Sciatic nerve (tissue), 2 donors: ENCODE measurements around the gene FAM193B. TPM values are rescaled to one million over a fixed set of nuclear protein-coding genes. Genes with fewer than 3 reads are reported as not detected.
"Not testable (repeated sequence)": the region's sequence is repeated elsewhere in the genome, so short reads cannot be mapped to it uniquely, and the experiment has no call there.

Experiments used
- ATAC-seq: fragments of 200-7000 bp; cut with Tn5 transposase; one replicate; pipeline ENCODE4 v1.9.1; 2020; ENCODE audit warnings: mild to moderate bottlenecking, moderate library complexity
- DNase-seq: peaks from one replicate; pipeline ENCODE4 v3.0.0-alpha.2; 2020; ENCODE audit warnings: low spot score
- intact Hi-C: fragments of 100-400 bp; cut with DNase I; formaldehyde crosslinking; loops from one replicate; pipeline ENCODE4 v1.14.2; 2022
- total RNA-seq: library from RNA; stranded (reverse); fragmentation: NEBNext Ultra II Directional; extraction: Animal tissue kit (Norgen Biotek cat#: 25700); gene quantifications from one replicate; pipeline ENCODE4 v1.2.1, GENCODE V29; 2021
- donor health status: DM: no; HTN: no; CAD: no.
- donor health status: DM: no; HTN: no; CAD: no.

The FAM193B gene
- total RNA-seq, 1 donor from 2014 or later, result 113 TPM

DNA sequence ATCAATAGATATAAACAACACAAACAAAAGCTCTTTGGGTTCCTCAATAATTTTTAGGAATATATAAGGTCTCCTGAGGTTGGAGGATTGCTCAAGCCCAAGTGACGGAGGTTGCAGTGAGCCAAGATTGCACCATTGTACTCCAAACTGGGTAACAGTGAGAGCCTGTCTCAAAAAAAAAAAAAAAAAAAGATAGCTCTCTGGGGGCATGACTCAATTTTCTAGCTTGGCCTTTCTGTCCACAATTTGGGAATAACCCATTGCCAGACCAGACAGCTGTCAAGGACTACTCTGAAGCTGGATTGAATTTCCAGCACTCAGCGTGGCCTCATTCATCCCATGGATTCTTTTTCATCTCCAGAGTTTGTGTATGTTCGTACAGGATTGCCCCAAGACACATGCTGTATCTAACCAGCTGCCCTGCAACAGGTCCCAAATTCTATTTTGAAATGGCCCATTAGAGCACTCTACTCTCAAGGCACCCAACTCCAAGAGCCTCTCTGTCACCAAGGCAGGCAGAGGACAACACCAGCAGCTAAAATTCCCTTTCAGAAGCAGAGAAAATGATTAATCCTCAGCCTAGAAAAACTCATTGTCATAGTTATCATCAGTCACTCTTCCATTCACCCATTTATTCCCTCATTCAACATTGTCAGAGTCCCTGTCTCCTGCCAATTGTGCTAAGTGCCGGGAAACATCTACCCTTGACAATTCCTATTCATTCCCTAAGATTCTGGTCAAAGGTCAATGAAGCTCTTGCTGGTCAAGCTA, 8.7 kb downstream of the FAM193B start:
- DNase-seq, result no peak
- ATAC-seq, result peak; percentile 95
- intact Hi-C loops, result no loop called here

- DNase-seq, result no peak
- ATAC-seq, result no peak
- intact Hi-C loops, result no loop called here
Measured at GRCh38 chr5:177542816-177543465, 11.4 kb downstream of the FAM193B start.

GRCh38 chr5:177540438-177540837, 13.9 kb downstream of the FAM193B start:
- no peak for ATAC-seq
- intact Hi-C loops, result no loop called here
- no peak for DNase-seq

DNA sequence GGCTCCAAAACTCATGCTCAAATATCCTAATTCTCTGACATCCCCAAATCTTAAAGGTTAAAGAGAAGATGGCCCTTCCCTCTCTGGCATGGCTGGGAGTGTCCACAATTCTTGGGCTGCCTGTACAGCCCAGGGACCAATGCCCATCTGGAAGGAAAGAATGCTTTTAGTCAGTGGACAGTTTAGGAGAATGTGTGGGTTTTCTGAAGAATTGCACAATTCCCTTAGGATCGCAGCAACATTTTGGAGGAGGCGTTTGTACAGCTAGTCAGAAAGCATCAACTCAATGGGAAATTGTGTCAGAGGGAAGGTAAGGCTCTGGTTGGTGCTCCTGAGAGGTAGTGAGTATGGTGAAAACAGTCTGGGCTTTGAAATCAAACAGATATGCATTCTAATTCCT, 15.0 kb downstream of the FAM193B start:
- ATAC-seq, result peak; percentile 85

DNA sequence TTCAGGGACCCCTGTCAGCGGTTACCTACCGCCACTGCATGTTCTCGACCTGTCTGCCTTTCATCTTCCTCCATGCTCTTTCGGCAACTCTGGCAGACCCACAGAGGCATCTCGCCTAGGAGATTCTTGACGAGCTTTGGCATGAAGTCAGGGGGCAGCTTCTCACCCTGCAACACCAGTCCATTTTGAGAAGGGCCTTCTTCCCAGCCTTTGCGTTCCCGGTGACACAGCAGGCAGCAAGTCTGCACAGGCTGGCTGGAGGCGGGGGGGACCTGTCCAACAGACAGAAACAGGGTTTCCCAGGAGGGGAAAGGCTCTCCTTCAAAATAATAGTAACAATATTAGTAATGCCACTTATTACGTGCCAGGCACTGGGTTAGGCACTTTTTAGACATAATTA, 15.5 kb downstream of the FAM193B start:
- intact Hi-C loops, result no loop called here
- DNase-seq, result no peak
- ATAC-seq, result peak; percentile 3

More for the DNA sequence above, 15.0 kb downstream of the FAM193B start:
- intact Hi-C loops, result no loop called here
- peak; percentile 28 for DNase-seq

DNA sequence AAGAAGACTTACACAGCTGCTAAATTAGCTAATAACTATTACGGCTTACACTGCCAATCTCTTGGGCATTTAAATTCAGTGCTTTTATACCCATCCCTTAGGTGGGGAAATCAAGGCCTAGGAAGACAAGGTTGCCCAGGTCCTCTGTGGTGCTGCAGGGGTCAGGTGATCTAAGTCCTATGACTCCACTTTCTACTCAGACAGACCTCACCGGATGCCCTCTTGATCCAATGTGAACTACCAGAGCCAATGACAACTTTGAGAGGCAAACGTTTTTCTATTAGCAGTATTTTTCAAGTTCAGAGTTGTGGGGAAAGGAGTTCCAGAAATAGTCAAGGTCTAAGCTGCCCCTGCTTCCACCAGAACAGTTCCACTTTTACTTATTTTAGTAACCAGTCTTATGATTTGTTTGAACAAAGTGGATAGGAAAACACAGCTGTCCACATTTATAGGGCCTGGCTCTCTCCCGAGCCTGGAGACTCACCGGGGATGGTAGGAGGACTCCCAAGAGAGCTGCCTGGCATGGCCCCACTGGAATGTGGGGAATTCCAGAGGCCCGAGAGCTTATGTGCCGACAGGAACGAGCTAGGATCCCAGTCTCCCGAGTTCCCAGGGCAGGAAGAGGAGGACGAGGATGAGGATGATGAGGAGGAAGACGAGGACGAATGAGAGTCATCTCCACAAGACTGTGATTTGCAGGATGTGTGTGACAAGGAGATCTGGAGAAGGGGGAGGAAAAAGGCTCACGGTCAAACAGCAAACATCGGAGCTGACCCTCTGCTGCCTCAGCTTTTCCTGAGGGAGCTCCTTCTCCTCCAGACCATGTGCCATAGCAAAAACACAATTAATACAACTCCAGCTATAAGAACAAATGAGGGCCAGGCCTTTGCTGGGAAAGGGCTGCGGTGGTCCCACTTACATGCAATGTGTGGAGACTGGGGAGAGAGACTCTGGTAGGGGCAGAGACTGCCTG, 16.7 kb downstream of the FAM193B start:
- no peak for DNase-seq
- intact Hi-C loops, result no loop called here
- peak; percentile 66 for ATAC-seq

DNA sequence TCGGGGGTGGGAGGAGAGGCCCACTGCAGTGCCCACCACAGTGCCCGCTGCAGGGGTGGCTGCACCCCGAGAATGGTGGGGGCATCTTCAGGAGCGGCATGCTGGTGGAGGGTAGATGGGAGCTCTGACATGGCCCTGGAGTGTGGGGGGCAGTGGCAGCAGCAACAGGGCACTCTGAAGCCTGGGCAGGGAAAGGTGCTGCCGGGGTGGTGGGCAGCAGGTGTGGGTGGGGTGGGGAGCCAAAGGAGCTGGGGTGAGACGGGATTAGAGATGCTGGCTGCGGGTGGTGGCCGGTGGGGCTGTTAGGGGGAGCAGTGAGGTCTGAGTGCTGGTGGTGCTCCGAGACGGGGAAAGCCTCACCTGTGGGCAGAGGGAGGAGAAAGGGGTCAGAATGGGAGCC, 18.0 kb downstream of the FAM193B start:
- no peak for ATAC-seq
- intact Hi-C loops, result no loop called here
- DNase-seq, result peak; percentile 44

DNA sequence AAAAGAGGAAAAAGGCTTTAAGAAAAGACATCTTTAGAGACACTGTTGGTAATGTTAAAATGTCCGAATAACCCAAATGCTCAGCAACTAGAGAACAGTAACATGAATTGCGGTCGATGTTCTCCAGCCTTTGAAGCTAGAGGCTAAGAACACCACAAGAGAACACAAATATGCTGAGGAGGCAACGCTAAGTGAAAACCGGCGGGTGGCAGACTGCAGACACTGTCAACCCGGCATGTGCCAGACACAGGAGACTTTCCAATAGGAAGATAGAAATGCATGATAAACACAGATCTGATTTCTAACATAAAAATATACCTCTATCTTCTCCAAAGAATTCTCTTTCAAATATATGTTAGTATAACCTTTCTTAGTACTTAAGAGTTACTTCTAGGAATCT, 19.2 kb downstream of the FAM193B start:
- DNase-seq (peak; percentile 17), ATAC-seq (no peak)

DNA sequence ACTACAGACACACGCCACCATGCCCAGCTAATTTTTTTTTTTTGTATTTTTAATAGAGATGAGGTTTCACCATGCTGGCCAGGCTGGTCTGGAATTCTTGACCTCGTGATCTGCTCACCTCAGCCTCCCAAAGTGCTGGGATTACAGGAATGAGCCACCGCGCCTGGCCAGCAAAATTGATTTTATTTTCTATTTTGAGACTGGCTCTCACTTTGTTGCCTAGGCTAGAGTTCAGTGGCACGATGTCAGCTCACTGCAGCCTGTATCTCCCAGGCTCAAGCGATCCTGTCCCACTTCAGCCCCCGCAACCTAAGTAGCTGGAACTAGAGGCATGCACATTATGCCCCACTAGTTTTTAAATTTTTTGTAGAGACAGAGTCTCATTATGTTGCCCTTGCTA, 19.9 kb downstream of the FAM193B start:
- ATAC-seq, intact Hi-C loops: not testable (repeated sequence)
- peak; percentile 15 for DNase-seq

More for the DNA sequence above, 19.2 kb downstream of the FAM193B start:
- intact Hi-C loops, result no loop called here

DNA sequence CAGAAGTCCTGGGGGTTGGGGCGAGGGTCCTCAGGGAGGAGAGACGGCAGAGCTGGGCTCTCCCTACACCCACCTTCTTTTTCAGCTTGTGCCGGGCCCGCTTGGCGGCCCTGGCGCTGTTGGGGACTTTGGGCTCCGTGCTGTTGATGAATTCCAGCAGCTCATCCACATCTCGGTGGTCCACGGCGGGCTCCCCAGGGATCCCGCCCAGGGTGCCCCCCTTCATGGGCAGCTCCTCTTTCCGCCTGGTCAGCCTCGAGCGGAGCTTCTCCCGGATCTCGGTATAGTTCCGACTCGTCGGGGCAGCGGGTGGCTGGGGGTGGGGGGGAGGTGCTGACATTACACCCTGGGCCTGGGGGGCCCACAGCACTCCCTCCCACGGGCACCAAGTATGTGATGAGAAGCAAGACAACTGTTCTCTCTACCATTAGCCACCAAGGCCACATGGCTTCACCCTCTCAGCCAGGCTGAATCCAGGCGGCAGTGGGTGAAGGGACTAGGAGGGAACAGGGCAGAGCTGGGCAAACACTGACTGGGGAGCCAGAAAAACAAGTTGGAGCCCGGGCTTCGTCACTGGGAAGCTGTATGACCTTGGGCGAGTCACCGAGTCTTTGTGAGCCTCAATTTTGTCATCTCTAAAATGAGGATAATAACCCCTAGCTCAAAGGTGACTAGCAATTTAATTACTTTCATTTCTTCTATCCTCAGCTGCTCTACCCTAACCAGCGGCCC, 23.0 kb downstream of the FAM193B start:
- ATAC-seq (no peak), DNase-seq (peak; percentile 52)

DNA sequence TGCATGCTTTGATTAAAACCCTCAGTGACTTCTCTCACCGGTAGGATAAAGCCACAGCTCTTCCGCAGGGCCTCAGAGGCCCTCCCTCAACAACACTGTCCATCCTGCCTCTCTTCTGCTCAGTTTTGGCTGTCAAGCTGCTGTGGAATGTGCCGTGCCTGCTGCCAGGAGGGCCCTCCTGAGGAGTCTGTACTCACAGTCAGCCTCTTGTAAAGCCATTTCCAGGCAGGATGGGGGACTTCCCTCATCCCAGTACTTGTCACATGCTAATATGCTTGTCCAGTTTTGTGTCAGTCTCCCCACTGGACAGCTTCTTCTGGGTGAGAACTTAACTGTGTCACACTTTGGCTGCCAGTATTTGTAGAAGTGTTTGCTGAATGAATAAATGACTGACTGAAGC, 23.7 kb downstream of the FAM193B start:
- intact Hi-C loops, result no loop called here
- ATAC-seq, result no peak
- DNase-seq, result peak; percentile 14

More for the DNA sequence above, 23.0 kb downstream of the FAM193B start:
- intact Hi-C loops, result no loop called here

- intact Hi-C loops, result no loop called here
- ATAC-seq (no peak), DNase-seq (peak; percentile 23)
Measured at GRCh38 chr5:177529247-177530203, 24.8 kb downstream of the FAM193B start.

DNA sequence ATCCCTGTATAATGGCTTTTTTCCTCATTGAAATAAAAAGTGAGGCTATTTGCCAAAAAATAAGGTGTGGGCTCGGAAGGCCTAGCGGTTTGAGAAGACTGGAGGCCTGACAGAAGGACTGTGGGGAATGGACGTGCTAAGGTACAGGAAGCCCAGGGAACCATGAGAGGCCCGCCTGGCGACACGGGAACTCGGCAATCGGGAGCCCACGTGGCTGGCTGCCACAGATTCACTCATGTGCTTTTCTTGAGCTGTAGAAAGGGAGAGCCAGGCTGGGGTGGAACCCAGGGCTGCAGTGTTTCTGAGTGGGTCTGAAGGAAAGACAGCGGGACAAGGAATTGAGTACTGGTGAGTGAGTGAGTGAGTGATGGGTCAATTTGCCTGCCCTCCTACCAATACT, 25.7 kb downstream of the FAM193B start:
- ATAC-seq (no peak), DNase-seq (peak; percentile 22)
- intact Hi-C loops, result no loop called here

DNA sequence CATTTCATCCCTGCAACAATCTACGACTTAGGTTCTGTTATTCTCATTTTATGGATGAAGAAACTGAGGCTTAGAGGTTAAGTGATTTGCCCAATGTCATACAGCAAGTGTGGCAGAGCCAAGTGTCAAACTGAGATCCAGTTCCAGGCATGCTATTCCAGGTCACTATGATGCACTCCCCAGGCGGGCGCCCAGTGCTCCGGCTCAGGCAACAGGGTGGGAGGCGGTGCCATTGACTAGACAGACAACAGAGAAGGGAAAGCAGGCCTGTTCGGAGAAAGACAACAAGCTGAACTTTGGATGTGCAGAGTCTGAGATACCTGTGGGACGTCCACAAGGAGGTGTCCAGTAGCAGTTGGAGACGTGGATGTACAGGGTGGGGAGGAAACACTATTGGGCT, 26.8 kb downstream of the FAM193B start:
- peak; percentile 22 for DNase-seq

GRCh38 chr5:177526791-177527190, 27.6 kb downstream of the FAM193B start:
- DNase-seq (no peak), ATAC-seq (no peak)
- intact Hi-C loops, result no loop called here

More for the DNA sequence above, 26.8 kb downstream of the FAM193B start:
- intact Hi-C loops, result no loop called here
- no peak for ATAC-seq

DNA sequence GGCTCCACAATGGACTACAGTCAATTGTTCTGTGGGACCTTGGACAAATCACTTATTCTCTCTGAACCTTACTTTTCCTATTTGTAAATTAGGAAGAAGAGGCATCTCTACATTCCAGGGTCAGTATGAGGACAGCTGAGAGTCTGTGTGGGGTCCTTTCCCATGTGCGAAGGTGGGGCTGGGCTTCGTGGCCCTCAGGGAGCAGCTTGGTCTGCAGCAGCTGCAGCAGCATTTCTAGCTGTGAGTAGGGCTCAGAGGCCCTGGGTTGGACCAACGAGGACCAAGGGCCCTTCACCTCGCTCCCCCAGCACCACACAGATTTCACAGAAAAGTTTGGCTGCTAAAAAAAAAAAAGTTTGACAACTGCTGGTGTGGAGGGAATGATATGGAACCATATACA, 28.2 kb downstream of the FAM193B start:
- intact Hi-C loops, result no loop called here
- DNase-seq (no peak), ATAC-seq (no peak)

GRCh38 chr5:177524941-177525655, 29.3 kb downstream of the FAM193B start:
- ATAC-seq, result no peak
- intact Hi-C loops, result no loop called here
- no peak for DNase-seq
